Thyroid gland (tissue), 4 donors: ENCODE measurements around the gene SHC4. TPM values are rescaled to one million over a fixed set of nuclear protein-coding genes. Genes with fewer than 3 reads are reported as not detected.

Experiments used
- DNase-seq, 2 donors: peaks; one replicate each; pipeline ENCODE4 v3.0.0-alpha.2; 2019
- H3K27ac ChIP-seq, 3 donors: fragments of 200-600 bp; sonication (generic); 1 replicate in 2 of 3; 2 replicates in 1 of 3; pipeline ENCODE4 v1.5.1; 2016 to 2019; ENCODE audit warnings: mild to moderate bottlenecking in 1 of 3, moderate library complexity in 1 of 3
- H3K27me3 ChIP-seq: fragments of 200-600 bp; sonication (generic); one replicate; pipeline ENCODE4 v1.5.1; 2019
- H3K36me3 ChIP-seq, 2 donors: fragments of 200-600 bp; sonication (generic); one replicate each; pipeline ENCODE4 v1.5.1; 2016 to 2019
- H3K4me1 ChIP-seq, 2 donors: fragments of 200-600 bp; sonication (generic); one replicate each; pipeline ENCODE4 v1.5.1; 2017 to 2019
- H3K4me3 ChIP-seq, 3 donors: fragments of 200-600 bp; sonication (generic); replicated peaks in 1 of 3; 1 replicate in 2 of 3; 2 replicates in 1 of 3; pipeline ENCODE4 v1.5.1; 2016; ENCODE audit warnings: mild to moderate bottlenecking in 1 of 3
- H3K9me3 ChIP-seq: fragments of 200-600 bp; sonication (generic); one replicate; pipeline ENCODE4 v1.5.1; 2017
- POLR2A ChIP-seq, 2 donors: fragments of 450-650 bp; IDR thresholded peaks; one replicate each; pipeline ENCODE4 v1.6.1; 2017; ENCODE audit warnings: antibody characterized with exemption in 2 of 2, mild to moderate bottlenecking in 2 of 2, moderate library complexity in 1 of 2
- WGBS, 2 donors: methylation state at CpG; one replicate each; pipeline ENCODE4 v1.1.5; 2017; 5-methylcytosine and 5-hydroxymethylcytosine counted together
- intact Hi-C: fragments of 100-400 bp; cut with DNase I; formaldehyde crosslinking; loops from one replicate; pipeline ENCODE4 v1.15.1; 2023
- total RNA-seq, 4 donors: library from RNA; depleted of rRNA; stranded (reverse); fragments of >200 nt; gene quantifications; one replicate each; pipeline ENCODE4 v1.2.3, GENCODE V29; 2016
- TF ChIP-seq, protein P1 (sequence below), 6 experiments: fragments of 200-600 bp in 3 of 6; fragments of 450-650 bp in 3 of 6; sonication (generic) in 3 of 6; IDR thresholded peaks; one replicate each; pipeline ENCODE4 v1.5.1; 2016 to 2019; ENCODE audit warnings: antibody characterized with exemption in 6 of 6, mild to moderate bottlenecking in 2 of 6, inconsistent platforms in 1 of 6, moderate library complexity in 1 of 6

SHC4 gene
- total RNA-seq, 4 donors from 2014 or later, result 0.13 to 1.1 (median 0.49) TPM

DNA sequence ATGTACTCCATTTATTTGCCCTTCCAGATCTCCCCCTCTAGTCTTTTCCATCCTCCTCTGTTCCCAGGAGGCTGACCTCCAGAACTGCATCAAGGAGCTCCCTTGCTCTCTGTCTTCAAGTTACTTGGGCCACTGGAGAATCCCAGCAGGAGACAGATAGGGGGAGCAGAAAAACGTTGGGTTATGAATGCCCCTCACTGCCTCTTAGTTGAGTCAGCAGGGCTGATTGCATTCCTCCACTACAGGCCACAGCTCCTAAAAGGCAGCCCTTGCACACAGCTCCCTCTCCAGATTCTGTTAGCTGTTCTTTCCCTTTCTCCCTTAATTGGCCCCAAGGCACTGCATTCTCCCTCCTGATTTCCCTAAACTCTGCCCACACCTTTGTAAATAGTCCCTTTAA is 140.5 kb downstream of the SHC4 start:
- no peaks in the 10 kb centered on the region for H3K9me3 ChIP-seq
- 14% methylated on average over 1 of the region's 1 CpG for WGBS, 2 donors

DNA sequence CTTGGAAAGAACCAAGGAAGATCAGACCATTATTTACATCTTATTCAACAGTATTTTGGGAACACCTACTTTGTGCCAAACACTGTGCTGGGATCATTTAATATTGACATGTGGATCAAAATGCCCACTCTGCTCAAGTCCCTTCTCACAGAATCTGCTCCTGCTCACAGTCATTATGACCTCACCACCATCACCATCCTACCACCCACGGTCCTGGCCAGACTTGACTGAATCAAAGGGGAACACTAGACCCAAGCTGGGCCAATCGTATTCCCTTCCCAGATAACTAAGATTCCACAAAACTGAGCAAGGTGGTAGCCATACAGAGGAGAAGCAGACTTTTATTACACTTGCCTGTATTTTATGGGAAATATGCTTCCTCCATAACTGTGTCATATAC is 149.4 kb downstream of the SHC4 start:
- no peaks in the 10 kb centered on the region for H3K27me3 ChIP-seq
- H3K4me1 ChIP-seq, result peaks cover 0 to 13% of the 10 kb centered on the region in 2 donors
- no peak overlapping the region for H3K4me3 ChIP-seq
- DNase-seq, result no peak
- H3K36me3 ChIP-seq, result no peaks in the 10 kb centered on the region
- intact Hi-C loops, result loop anchor here (10.0 kb wide), 1 partner anchor 169 kb away; the partner anchor contains the start of gene FBN1
- no peaks in the 10 kb centered on the region for H3K9me3 ChIP-seq
- TF ChIP-seq POLR2A (IDR thresholded peaks at IDR 0.05), result no peak
- TF ChIP-seq, protein P1, sequence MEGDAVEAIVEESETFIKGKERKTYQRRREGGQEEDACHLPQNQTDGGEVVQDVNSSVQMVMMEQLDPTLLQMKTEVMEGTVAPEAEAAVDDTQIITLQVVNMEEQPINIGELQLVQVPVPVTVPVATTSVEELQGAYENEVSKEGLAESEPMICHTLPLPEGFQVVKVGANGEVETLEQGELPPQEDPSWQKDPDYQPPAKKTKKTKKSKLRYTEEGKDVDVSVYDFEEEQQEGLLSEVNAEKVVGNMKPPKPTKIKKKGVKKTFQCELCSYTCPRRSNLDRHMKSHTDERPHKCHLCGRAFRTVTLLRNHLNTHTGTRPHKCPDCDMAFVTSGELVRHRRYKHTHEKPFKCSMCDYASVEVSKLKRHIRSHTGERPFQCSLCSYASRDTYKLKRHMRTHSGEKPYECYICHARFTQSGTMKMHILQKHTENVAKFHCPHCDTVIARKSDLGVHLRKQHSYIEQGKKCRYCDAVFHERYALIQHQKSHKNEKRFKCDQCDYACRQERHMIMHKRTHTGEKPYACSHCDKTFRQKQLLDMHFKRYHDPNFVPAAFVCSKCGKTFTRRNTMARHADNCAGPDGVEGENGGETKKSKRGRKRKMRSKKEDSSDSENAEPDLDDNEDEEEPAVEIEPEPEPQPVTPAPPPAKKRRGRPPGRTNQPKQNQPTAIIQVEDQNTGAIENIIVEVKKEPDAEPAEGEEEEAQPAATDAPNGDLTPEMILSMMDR (IDR thresholded peaks at IDR 0.05), result no peak
- 87 to 90% methylated on average over 2 of the region's 2 CpGs for WGBS, 2 donors
- H3K27ac ChIP-seq, result no peak overlapping the region

More for the DNA sequence above, 140.5 kb downstream of the SHC4 start:
- no peak for DNase-seq
- intact Hi-C loops, result no loop called here
- TF ChIP-seq, protein P1 (IDR thresholded peaks at IDR 0.05), result no peak
- TF ChIP-seq POLR2A (IDR thresholded peaks at IDR 0.05), result no peak
- H3K27ac ChIP-seq, result no peak overlapping the region
- H3K4me3 ChIP-seq, result no peak overlapping the region
- no peaks in the 10 kb centered on the region for H3K27me3 ChIP-seq
- H3K4me1 ChIP-seq, result no peaks in the 10 kb centered on the region
- no peaks in the 10 kb centered on the region for H3K36me3 ChIP-seq

DNA sequence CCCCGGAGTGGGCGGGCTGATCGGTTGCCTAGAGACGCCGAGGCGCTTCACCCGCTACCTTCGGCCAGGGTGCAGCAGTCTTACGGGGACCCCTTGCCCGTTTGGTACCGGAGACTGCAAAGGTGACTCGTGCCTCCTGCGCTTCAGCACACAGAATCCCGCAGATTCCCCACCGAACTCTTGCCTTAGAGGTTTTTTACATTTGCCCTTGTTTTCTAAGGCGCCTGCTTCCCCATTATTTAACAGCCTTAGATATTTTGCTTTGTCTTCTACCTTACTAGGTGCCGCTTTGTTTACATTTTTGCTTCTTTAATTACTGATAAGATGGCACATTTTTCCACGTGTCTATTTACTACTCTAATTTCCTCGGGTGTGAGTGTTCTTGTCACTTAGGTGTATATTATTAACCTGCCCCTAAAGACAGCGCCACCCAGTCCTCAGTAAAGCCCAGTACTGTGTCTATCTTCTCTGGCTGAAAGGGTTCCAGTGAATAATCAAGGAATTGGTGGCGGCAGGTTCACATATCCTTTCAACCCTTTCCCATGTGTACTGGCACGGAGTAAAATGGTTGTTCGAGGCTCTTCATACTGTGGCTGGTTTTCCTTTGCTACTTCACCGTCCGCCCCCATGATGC is 152.3 kb downstream of the SHC4 start:
- Histone ChIP-seq H3K27me3 (no peaks in the 10 kb centered on the region), H3K27ac (no peak overlapping the region), H3K9me3 (no peaks in the 10 kb centered on the region), H3K36me3 (no peaks in the 10 kb centered on the region), H3K4me3 (peak overlapping the region in 2 of 3 donors; percentile 48 to 74), H3K4me1 (peaks cover 0 to 13% of the 10 kb centered on the region in 2 donors)
- TF ChIP-seq, protein P1 (IDR thresholded peaks at IDR 0.05), result no peak
- no peak for TF ChIP-seq POLR2A (IDR thresholded peaks at IDR 0.05)
- intact Hi-C loops, result loop anchor here (10.0 kb wide), 1 partner anchor 167 kb away; the partner anchor contains the start of gene FBN1
- peak in 1 of 2 donors; percentile 10 for DNase-seq
- 9% methylated on average over 25 of the region's 25 CpGs for WGBS, 2 donors

DNA sequence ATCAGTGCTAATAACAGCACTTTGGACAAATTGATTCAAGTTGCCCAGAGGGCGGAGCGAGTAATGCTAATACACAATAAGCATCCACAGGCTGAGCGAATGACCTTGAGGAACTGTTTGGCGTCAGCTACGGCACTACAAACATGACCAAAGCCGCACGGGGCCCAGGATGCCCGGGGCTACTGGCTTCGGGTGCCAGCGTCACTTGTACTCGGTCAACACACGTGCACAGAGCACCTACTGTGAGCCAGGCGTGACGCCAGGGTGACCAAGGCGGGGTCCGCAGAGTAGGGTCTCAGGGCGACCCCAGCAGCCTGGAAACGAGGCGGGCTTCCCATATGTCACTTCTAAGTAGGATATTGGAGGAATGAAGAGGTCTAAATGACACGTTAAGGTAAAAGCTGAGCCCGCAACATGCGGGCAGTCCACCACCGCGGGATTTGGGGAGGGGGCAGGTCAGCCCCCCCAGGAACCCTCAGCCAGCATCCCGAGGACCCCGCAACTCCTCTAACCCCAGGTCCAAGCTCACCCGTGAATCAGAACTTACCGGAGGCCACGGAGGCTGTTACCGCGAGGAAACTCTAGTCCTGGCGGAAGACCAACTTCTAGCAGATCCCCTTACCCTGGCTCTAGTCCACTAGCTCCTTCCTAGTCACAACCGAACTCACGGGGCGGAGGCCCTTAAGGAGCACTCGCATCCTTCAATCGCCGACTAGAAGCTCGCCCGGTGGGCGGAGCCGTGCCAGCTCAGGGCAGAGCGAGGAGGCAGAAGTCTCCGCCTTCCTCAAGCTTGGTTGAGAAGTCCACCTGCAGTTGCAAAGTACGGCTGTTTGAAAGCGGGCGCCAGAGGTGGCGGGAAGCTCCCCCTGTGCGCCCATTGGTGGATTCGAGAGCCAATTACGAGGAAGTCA is 153.1 kb downstream of the SHC4 start, which contains the start of gene CEP152:
Gene CEP152 (minus strand): TSS at position 656 of the 911 bp plus-strand sequence. CDS start 5,420 bp downstream, outside the sequence.
- no peaks in the 10 kb centered on the region for H3K27me3 ChIP-seq
- no peaks in the 10 kb centered on the region for H3K36me3 ChIP-seq
- H3K9me3 ChIP-seq, result no peaks in the 10 kb centered on the region
- DNase-seq, result peak; percentile 99
- WGBS, 2 donors, result 1 to 2% methylated on average over 27 to 50 of the region's 51 CpGs
- intact Hi-C loops, result loop anchor here (10.0 kb wide), 1 partner anchor 166 kb away; the partner anchor contains the start of gene FBN1
- H3K4me1 ChIP-seq, result peaks cover 0 to 13% of the 10 kb centered on the region in 2 donors
- TF ChIP-seq, protein P1 (IDR thresholded peaks at IDR 0.05), result no peak
- TF ChIP-seq POLR2A (IDR thresholded peaks at IDR 0.05), result peak in 1 of 2 donors; percentile 39
- H3K27ac ChIP-seq, result peak within 1 kb of the TSS in 1 of 3 donors; percentile 21
- peak within 1 kb of the TSS; percentile 36 to 74 (median 54) for H3K4me3 ChIP-seq
